Mucosa of descending colon (tissue), 3 donors: ENCODE results near the gene ZFPM1. TPM values are rescaled to one million over a fixed set of nuclear protein-coding genes. Genes with fewer than 3 reads are reported as not detected.

Experiments
- ATAC-seq: fragments of 200-7000 bp; cut with Tn5 transposase; one replicate; pipeline ENCODE4 v1.9.1; 2020; ENCODE audit warnings: mild to moderate bottlenecking, moderate library complexity
- DNase-seq, 3 donors: peaks; one replicate each; pipeline ENCODE4 v3.0.0-alpha.2; 2020
- H3K36me3 ChIP-seq: fragments of 200-600 bp; one replicate; pipeline ENCODE4 v1.8.0; 2021; ENCODE audit warnings: low read depth, mild to moderate bottlenecking
- H3K4me1 ChIP-seq: fragments of 200-600 bp; one replicate; pipeline ENCODE4 v1.8.0; 2021; ENCODE audit warnings: low read depth, mild to moderate bottlenecking
- H3K4me3 ChIP-seq: fragments of 200-600 bp; one replicate; pipeline ENCODE4 v1.8.0; 2021; ENCODE audit warnings: mild to moderate bottlenecking
- H3K9me3 ChIP-seq: fragments of 200-600 bp; one replicate; pipeline ENCODE4 v1.8.0; 2021; ENCODE audit warnings: mild to moderate bottlenecking
- CTCF ChIP-seq: fragments of 200-600 bp; IDR thresholded peaks from one replicate; pipeline ENCODE4 v1.8.0; 2022; ENCODE audit warnings: antibody characterized with exemption, mild to moderate bottlenecking
- intact Hi-C, 2 donors: fragments of 100-400 bp; cut with DNase I in 1 of 2; cut with micrococcal nuclease in 1 of 2; formaldehyde crosslinking; loops; one replicate each; pipeline versions ENCODE4 v1.11.0 to v1.11.1; 2022; cut with DNase I, micrococcal nuclease
- total RNA-seq, 3 donors: library from RNA; stranded (reverse); fragmentation: NEBNext Ultra II Directional in 2 of 3; extraction: Animal tissue kit (Norgen Biotek cat#: 25700) in 2 of 3; gene quantifications; one replicate each; pipeline versions ENCODE4 v1.2.1 to v1.2.4, GENCODE V29; 2021 to 2023
- donor health status: DM: no; HTN: no; CAD: no; lungs with moderate emphysema.
- donor health status: DM: no; HTN: no; CAD: no.
- donor health status: DM: no; HTN: yes; CAD: no.

ZFPM1 gene
- total RNA-seq, 3 donors from 2014 or later: 5.2 to 10.3 (median 7.2) TPM

GRCh38 chr16:88500255-88500661 is 47.2 kb downstream of the ZFPM1 start:
- intact Hi-C loops: no loop called here
- Histone ChIP-seq H3K4me3 (no peak overlapping the region), H3K4me1 (peaks cover 7% of the 10 kb centered on the region), H3K9me3 (no peaks in the 10 kb centered on the region), H3K36me3 (no peaks in the 10 kb centered on the region)
- ATAC-seq: no peak
- no peak for TF ChIP-seq CTCF
- no peak for DNase-seq

- no peak for TF ChIP-seq CTCF
- H3K4me1 ChIP-seq: peaks cover 8% of the 10 kb centered on the region
- H3K4me3 ChIP-seq: no peak overlapping the region
- DNase-seq (no peak), ATAC-seq (no peak)
- H3K36me3 ChIP-seq: no peaks in the 10 kb centered on the region
- H3K9me3 ChIP-seq: no peaks in the 10 kb centered on the region
- intact Hi-C loops: no loop called here
These were observed 49.3 kb downstream of the ZFPM1 start for GRCh38 chr16:88502371-88502770.

- intact Hi-C loops: no loop called here
- DNase-seq (no peak), ATAC-seq (no peak)
- Histone ChIP-seq H3K9me3 (no peaks in the 10 kb centered on the region), H3K4me1 (peaks cover 8% of the 10 kb centered on the region), H3K4me3 (no peak overlapping the region), H3K36me3 (no peaks in the 10 kb centered on the region)
- TF ChIP-seq CTCF: no peak
These were observed 49.7 kb downstream of the ZFPM1 start for GRCh38 chr16:88502776-88503280.

- DNase-seq (no peak), ATAC-seq (no peak)
- H3K4me1 ChIP-seq: peaks cover 8% of the 10 kb centered on the region
- intact Hi-C loops: no loop called here
- no peaks in the 10 kb centered on the region for H3K9me3 ChIP-seq
- no peak for TF ChIP-seq CTCF
- H3K36me3 ChIP-seq: no peaks in the 10 kb centered on the region
- H3K4me3 ChIP-seq: no peak overlapping the region
These were observed 50.3 kb downstream of the ZFPM1 start for GRCh38 chr16:88503374-88503770.

- ATAC-seq (no peak), DNase-seq (no peak)
- TF ChIP-seq CTCF: no peak
- intact Hi-C loops: no loop called here
- Histone ChIP-seq H3K36me3 (no peaks in the 10 kb centered on the region), H3K4me1 (peaks cover 8% of the 10 kb centered on the region), H3K9me3 (no peaks in the 10 kb centered on the region), H3K4me3 (no peak overlapping the region)
These were observed 50.9 kb downstream of the ZFPM1 start for GRCh38 chr16:88503771-88504488.
